Measurements from ENCODE around the gene SCUBE1. TPM values are rescaled to one million over a fixed set of nuclear protein-coding genes. Genes with fewer than 3 reads are reported as not detected.

Gene SCUBE1
- total RNA-seq, 1 donor from 2014 or later = 0.14 TPM

DNA sequence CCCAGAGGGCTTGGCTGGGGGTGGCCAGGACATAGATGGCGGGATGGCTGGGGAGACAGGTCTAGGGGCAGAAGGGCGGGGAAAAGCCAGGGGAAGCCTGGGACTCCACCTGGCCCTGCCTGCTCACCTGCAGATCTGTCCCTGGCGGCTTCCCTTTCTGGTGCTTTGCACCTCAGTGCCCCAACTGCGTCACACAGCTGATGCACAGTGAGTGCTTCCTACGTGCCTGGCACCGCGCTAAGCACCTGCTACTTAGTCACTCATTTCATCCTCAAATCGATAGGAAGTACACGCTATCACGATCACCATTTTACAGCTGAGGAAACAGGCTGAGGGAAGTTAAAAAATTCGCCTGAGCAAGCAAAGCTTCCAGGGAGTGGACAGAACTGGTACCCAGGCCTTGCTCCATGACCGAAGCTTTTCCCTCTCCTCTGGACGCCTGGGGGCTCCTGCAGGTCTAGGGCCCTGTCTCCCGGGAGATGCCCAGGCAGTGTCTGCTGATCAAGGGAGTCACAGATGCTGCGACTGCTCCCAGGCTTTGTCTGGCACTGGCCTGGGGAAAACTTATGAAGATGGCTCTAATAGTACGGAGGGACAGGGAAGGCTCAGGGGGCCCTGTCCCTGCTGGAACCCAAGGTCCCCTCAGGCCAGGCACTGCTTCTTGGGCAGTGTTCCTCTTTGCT lies 93.2 kb downstream of the SCUBE1 start:
- no peak overlapping the region for H3K4me3 ChIP-seq
- peaks cover 34% of the 10 kb centered on the region for H3K27me3 ChIP-seq (ENCODE audit: low read depth)
- H3K4me1 ChIP-seq = no peaks in the 10 kb centered on the region
- intact Hi-C loops (cut with micrococcal nuclease) = no loop called here
- no peaks in the 10 kb centered on the region for H3K36me3 ChIP-seq
- H3K9me3 ChIP-seq (replicated peaks) = no peaks in the 10 kb centered on the region
- no peak for DNase-seq
- TF ChIP-seq, protein P1, sequence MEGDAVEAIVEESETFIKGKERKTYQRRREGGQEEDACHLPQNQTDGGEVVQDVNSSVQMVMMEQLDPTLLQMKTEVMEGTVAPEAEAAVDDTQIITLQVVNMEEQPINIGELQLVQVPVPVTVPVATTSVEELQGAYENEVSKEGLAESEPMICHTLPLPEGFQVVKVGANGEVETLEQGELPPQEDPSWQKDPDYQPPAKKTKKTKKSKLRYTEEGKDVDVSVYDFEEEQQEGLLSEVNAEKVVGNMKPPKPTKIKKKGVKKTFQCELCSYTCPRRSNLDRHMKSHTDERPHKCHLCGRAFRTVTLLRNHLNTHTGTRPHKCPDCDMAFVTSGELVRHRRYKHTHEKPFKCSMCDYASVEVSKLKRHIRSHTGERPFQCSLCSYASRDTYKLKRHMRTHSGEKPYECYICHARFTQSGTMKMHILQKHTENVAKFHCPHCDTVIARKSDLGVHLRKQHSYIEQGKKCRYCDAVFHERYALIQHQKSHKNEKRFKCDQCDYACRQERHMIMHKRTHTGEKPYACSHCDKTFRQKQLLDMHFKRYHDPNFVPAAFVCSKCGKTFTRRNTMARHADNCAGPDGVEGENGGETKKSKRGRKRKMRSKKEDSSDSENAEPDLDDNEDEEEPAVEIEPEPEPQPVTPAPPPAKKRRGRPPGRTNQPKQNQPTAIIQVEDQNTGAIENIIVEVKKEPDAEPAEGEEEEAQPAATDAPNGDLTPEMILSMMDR (IDR thresholded peaks at IDR 0.05; ENCODE audit: borderline replicate concordance) = no peak
- H3K27ac ChIP-seq (replicated peaks) = no peak overlapping the region

DNA sequence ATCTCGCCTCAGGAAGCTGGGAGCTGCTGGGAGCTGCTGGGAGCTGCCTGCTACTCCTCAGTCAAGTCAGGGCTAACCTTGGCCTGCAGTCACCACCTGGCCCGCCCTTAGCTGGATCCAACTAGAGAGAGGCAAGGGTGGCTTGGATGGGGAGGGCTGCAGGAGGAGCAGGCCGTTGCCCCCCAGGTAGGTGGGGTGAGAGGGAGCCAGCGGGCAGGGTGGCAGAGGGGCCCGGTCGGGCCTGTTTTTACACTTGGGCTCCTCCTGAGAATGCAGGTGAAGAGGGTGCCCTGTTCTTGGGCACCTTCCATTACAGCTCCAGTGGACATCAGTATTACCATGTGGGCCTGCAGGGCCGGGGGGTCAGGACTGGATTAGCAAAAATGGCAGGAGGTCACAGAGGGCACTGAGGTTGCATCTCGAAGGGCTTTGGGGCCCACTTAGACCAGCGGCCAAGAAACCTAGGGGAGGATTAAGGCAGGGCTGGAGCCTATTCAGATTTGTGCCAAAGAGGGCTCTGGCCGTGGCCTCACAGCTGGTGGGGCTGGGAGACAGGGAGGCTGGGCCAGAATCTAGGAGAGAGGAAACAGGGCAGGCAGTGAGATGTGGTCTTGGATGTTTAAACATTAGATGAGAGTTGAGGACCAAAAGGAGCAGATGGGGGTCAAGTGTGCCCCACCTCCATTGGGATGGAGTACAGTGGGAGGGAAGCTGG lies 95.5 kb downstream of the SCUBE1 start:
- no peak for DNase-seq
- intact Hi-C loops (cut with micrococcal nuclease) = no loop called here
- Histone ChIP-seq H3K9me3 (replicated peaks) (no peaks in the 10 kb centered on the region), H3K27me3 (ENCODE audit: low read depth) (peaks cover 16% of the 10 kb centered on the region), H3K4me3 (no peak overlapping the region), H3K27ac (replicated peaks) (no peak overlapping the region), H3K4me1 (no peaks in the 10 kb centered on the region), H3K36me3 (no peaks in the 10 kb centered on the region)
- TF ChIP-seq, protein P1 (IDR thresholded peaks at IDR 0.05; ENCODE audit: borderline replicate concordance) = no peak

GRCh38 chr22:43246188-43246587 lies 97.0 kb downstream of the SCUBE1 start:
- Histone ChIP-seq H3K9me3 (replicated peaks) (no peaks in the 10 kb centered on the region), H3K27ac (replicated peaks) (no peak overlapping the region), H3K4me3 (no peak overlapping the region), H3K36me3 (no peaks in the 10 kb centered on the region), H3K4me1 (no peaks in the 10 kb centered on the region), H3K27me3 (ENCODE audit: low read depth) (peaks cover 6% of the 10 kb centered on the region)
- DNase-seq = no peak
- TF ChIP-seq, protein P1 (IDR thresholded peaks at IDR 0.05; ENCODE audit: borderline replicate concordance) = no peak
- intact Hi-C loops (cut with micrococcal nuclease) = no loop called here

GRCh38 chr22:43245717-43246116 lies 97.5 kb downstream of the SCUBE1 start:
- intact Hi-C loops (cut with micrococcal nuclease) = no loop called here
- TF ChIP-seq, protein P1 (IDR thresholded peaks at IDR 0.05; ENCODE audit: borderline replicate concordance) = no peak
- Histone ChIP-seq H3K4me3 (no peak overlapping the region), H3K4me1 (no peaks in the 10 kb centered on the region), H3K9me3 (replicated peaks) (no peaks in the 10 kb centered on the region), H3K27ac (replicated peaks) (no peak overlapping the region), H3K27me3 (ENCODE audit: low read depth) (peaks cover 7% of the 10 kb centered on the region), H3K36me3 (no peaks in the 10 kb centered on the region)
- DNase-seq = no peak

DNA sequence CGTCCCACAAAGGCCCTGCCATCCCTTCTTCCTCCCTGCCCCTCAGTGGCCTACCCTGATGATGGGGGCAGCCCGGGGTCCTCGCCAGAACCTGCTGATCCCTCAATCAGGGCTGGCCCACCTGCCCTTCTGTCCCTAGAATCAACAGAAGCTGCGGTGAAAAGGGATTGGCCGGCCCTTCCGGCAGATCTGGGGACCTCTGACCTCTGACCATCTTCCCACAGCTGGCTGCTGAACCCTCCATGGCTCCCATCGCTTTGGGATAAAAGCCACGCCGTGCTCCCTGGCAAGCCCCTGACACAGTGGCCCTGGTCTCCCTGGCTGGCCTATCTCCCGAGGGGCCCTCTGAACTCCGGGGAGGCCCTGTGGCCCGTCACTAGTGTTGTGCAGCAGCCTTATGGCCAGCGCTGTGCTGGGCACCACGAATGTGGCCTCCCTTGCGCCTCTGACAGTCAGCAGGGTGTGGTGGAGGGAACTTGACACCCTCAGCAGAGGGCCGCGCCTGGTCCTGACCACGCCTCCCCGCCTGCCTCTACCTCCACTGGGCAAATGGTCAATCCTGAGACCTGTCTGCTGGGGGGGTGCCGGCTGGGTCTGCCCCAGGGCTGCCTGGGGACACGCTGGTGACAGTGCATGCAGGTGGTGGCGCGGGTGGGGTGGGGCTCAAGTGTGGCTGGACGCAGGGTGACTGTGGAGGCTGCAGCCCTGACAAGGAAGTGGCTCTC lies 98.2 kb downstream of the SCUBE1 start:
- H3K9me3 ChIP-seq (replicated peaks) = no peaks in the 10 kb centered on the region
- H3K27ac ChIP-seq (replicated peaks) = no peak overlapping the region
- intact Hi-C loops (cut with micrococcal nuclease) = no loop called here
- H3K27me3 ChIP-seq (ENCODE audit: low read depth) = peaks cover 14% of the 10 kb centered on the region
- no peak for DNase-seq
- no peaks in the 10 kb centered on the region for H3K36me3 ChIP-seq
- peaks cover 3% of the 10 kb centered on the region for H3K4me1 ChIP-seq
- H3K4me3 ChIP-seq = no peak overlapping the region
- TF ChIP-seq, protein P1 (IDR thresholded peaks at IDR 0.05; ENCODE audit: borderline replicate concordance) = no peak
